Natural killer cell (primary cell): ENCODE data around the gene CCR9. TPM values are rescaled to one million over a fixed set of nuclear protein-coding genes. Genes with fewer than 3 reads are reported as not detected.
A peak's percentile ranks its signal among the peaks of the same experiment; 100 is the strongest.

ENCODE experiments used
- ATAC-seq, 3 donors: fragments of 150-1000 bp in 2 of 3; fragments of 200-7000 bp in 1 of 3; cut with Tn5 transposase; 1 replicate in 1 of 3; 2 replicates in 2 of 3; pipeline ENCODE4 v1.10.0; 2021; ENCODE audit warnings: mild to moderate bottlenecking in 2 of 3, moderate library complexity in 2 of 3
- DNase-seq, 2 donors: peaks; one replicate each; pipeline versions ENCODE4 v3.0.0 to v3.0.0-alpha.2; 2013 to 2021; ENCODE audit warnings: mixed read lengths in 1 of 2
- H3K27ac ChIP-seq: one replicate; pipeline ENCODE4 v1.5.1; 2013; ENCODE audit warnings: mild to moderate bottlenecking, low read length
- H3K27me3 ChIP-seq: one replicate; pipeline ENCODE4 v1.6.1; 2013; ENCODE audit warnings: low read length; ENCODE audit not compliant: control insufficient read depth, insufficient read depth
- H3K36me3 ChIP-seq: one replicate; pipeline ENCODE4 v1.6.1; 2013; ENCODE audit warnings: low read length; ENCODE audit not compliant: control insufficient read depth, insufficient read depth
- H3K4me1 ChIP-seq: one replicate; pipeline ENCODE4 v1.6.1; 2013; ENCODE audit warnings: low read length; ENCODE audit not compliant: control insufficient read depth, insufficient read depth
- H3K4me3 ChIP-seq: one replicate; pipeline ENCODE4 v1.5.1; 2013; ENCODE audit warnings: low read length
- H3K9me3 ChIP-seq: one replicate; pipeline ENCODE4 v1.6.1; 2013; ENCODE audit warnings: low read length; ENCODE audit not compliant: control insufficient read depth, insufficient read depth
- H3K27ac Mint-ChIP-seq, 2 donors: one replicate each; pipeline ENCODE4 v1.8.0; 2022; ENCODE audit warnings: mild to moderate bottlenecking in 2 of 2, mixed read lengths in 2 of 2, moderate library complexity in 1 of 2
- H3K27me3 Mint-ChIP-seq, 2 donors: one replicate each; pipeline ENCODE4 v1.8.0; 2022; ENCODE audit warnings: low read depth in 2 of 2, mixed read lengths in 2 of 2
- H3K36me3 Mint-ChIP-seq: one replicate; pipeline ENCODE4 v1.8.0; 2022; ENCODE audit warnings: mixed read lengths
- H3K4me1 Mint-ChIP-seq, 2 donors: one replicate each; pipeline ENCODE4 v1.8.0; 2022; ENCODE audit warnings: mixed read lengths in 2 of 2
- H3K4me3 Mint-ChIP-seq: one replicate; pipeline ENCODE4 v1.8.0; 2022; ENCODE audit warnings: mild to moderate bottlenecking, moderate library complexity, mixed read lengths
- H3K9me3 Mint-ChIP-seq, 2 donors: one replicate each; pipeline ENCODE4 v1.8.0; 2022; ENCODE audit warnings: mixed read lengths in 2 of 2
- CTCF ChIP-seq: fragments of 200-600 bp; IDR thresholded peaks from one replicate; pipeline ENCODE4 v1.8.0; 2022; ENCODE audit warnings: antibody characterized with exemption
- WGBS: methylation state at CpG from one replicate; pipeline ENCODE4 v1.1.7; 2013; ENCODE audit warnings: missing lambda C conversion rate; ENCODE audit not compliant: insufficient coverage; 5-methylcytosine and 5-hydroxymethylcytosine counted together
- intact Hi-C: fragments of 100-400 bp; cut with micrococcal nuclease; formaldehyde crosslinking; loops from one replicate; pipeline ENCODE4 v1.14.2; 2022
- total RNA-seq, 4 donors: library from RNA; stranded (reverse); fragments of 120-200 nt in 1 of 4; gene quantifications; one replicate each; pipeline versions ENCODE4 v1.2.3 to v1.2.4, GENCODE V29; 2013 to 2022

The CCR9 gene
- total RNA-seq, 3 donors from 2014 or later (not counting 1 experiment from before 2014, with no cell fraction given): 0.27 TPM; not detected in 2

GRCh38 chr3:45868650-45869049 is 17.7 kb upstream of the CCR9 start:
- Mint-ChIP-seq H3K27ac (no peak overlapping the region), H3K27me3 (peaks cover 5 to 45% of the 10 kb centered on the region in 2 donors)

GRCh38 chr3:45869638-45870037 is 16.7 kb upstream of the CCR9 start:
- WGBS: 100% methylated on average over 1 of the region's 3 CpGs
- Histone ChIP-seq H3K4me3 (no peak overlapping the region), H3K27me3 (peaks cover 15% of the 10 kb centered on the region), H3K27ac (no peak overlapping the region), H3K4me1 (peaks cover 31% of the 10 kb centered on the region), H3K9me3 (no peaks in the 10 kb centered on the region), H3K36me3 (no peaks in the 10 kb centered on the region)
- DNase-seq: no peak
- peaks cover 7 to 52% of the 10 kb centered on the region in 2 donors for H3K27me3 Mint-ChIP-seq
- ATAC-seq: no peak
- H3K4me1 Mint-ChIP-seq: peaks cover 32 to 60% of the 10 kb centered on the region in 2 donors
- peak overlapping the region in 1 of 2 donors; percentile 72 for H3K27ac Mint-ChIP-seq
- H3K9me3 Mint-ChIP-seq: peaks cover 0 to 4% of the 10 kb centered on the region in 2 donors
- H3K36me3 Mint-ChIP-seq: no peaks in the 10 kb centered on the region
- no peak for TF ChIP-seq CTCF
- intact Hi-C loops: loop anchor here (1.0 kb wide), 1 partner anchor 12 kb away; no protein-coding TSS in a partner anchor
- H3K4me3 Mint-ChIP-seq: peak overlapping the region; percentile 3

More at GRCh38 chr3:45868650-45869049, 17.7 kb upstream of the CCR9 start:
- H3K4me3 Mint-ChIP-seq: no peak overlapping the region
- H3K9me3 ChIP-seq: peaks cover under 1% of the 10 kb centered on the region
- 84% methylated on average over 2 of the region's 2 CpGs for WGBS
- no peak for ATAC-seq
- intact Hi-C loops: no loop called here
- TF ChIP-seq CTCF: no peak
- H3K36me3 ChIP-seq: no peaks in the 10 kb centered on the region
- no peak for DNase-seq
- peaks cover 0 to 2% of the 10 kb centered on the region in 2 donors for H3K9me3 Mint-ChIP-seq
- H3K27ac ChIP-seq: no peak overlapping the region
- peaks cover 15% of the 10 kb centered on the region for H3K27me3 ChIP-seq
- peaks cover 2% of the 10 kb centered on the region for H3K36me3 Mint-ChIP-seq
- peaks cover 31 to 58% of the 10 kb centered on the region in 2 donors for H3K4me1 Mint-ChIP-seq
- peaks cover 30% of the 10 kb centered on the region for H3K4me1 ChIP-seq
- H3K4me3 ChIP-seq: no peak overlapping the region

- DNase-seq: peak; percentile 35 to 89
- Mint-ChIP-seq H3K36me3 (no peaks in the 10 kb centered on the region), H3K4me1 (peaks cover 32 to 60% of the 10 kb centered on the region in 2 donors), H3K27me3 (peaks cover 7 to 57% of the 10 kb centered on the region in 2 donors), H3K27ac (peak overlapping the region in 1 of 2 donors; percentile 72), H3K4me3 (peak overlapping the region; percentile 3), H3K9me3 (peaks cover 0 to 4% of the 10 kb centered on the region in 2 donors)
- H3K9me3 ChIP-seq: no peaks in the 10 kb centered on the region
- H3K27me3 ChIP-seq: peaks cover 15% of the 10 kb centered on the region
- H3K4me1 ChIP-seq: peaks cover 30% of the 10 kb centered on the region
- WGBS: 3% methylated on average over 3 of the region's 4 CpGs
- no peak overlapping the region for H3K4me3 ChIP-seq
- ATAC-seq: peak; percentile 81 to 93 (median 85)
- no peak overlapping the region for H3K27ac ChIP-seq
- H3K36me3 ChIP-seq: no peaks in the 10 kb centered on the region
- no peak for TF ChIP-seq CTCF
- intact Hi-C loops: loop anchor here (1.0 kb wide), 1 partner anchor 11 kb away; no protein-coding TSS in a partner anchor
Observed at GRCh38 chr3:45870099-45870498, 16.2 kb upstream of the CCR9 start.

- H3K27ac Mint-ChIP-seq: peak overlapping the region in 1 of 2 donors; percentile 74
- Histone ChIP-seq H3K4me1 (peaks cover 30% of the 10 kb centered on the region), H3K4me3 (no peak overlapping the region), H3K9me3 (no peaks in the 10 kb centered on the region), H3K36me3 (no peaks in the 10 kb centered on the region), H3K27ac (no peak overlapping the region), H3K27me3 (peaks cover 22% of the 10 kb centered on the region)
- no peaks in the 10 kb centered on the region for H3K36me3 Mint-ChIP-seq
- TF ChIP-seq CTCF: no peak
- H3K4me1 Mint-ChIP-seq: peaks cover 28 to 58% of the 10 kb centered on the region in 2 donors
- intact Hi-C loops: no loop called here
- H3K9me3 Mint-ChIP-seq: peaks cover 0 to 4% of the 10 kb centered on the region in 2 donors
- peaks cover 7 to 64% of the 10 kb centered on the region in 2 donors for H3K27me3 Mint-ChIP-seq
- ATAC-seq: no peak
- no peak overlapping the region for H3K4me3 Mint-ChIP-seq
- 87% methylated on average over 5 of the region's 6 CpGs for WGBS
- DNase-seq: no peak
Observed at GRCh38 chr3:45871780-45872179, 14.6 kb upstream of the CCR9 start.
